GM10266 (cell line): ENCODE data around the gene STX1B.

Experiments
- DNase-seq: peaks from one replicate; pipeline ENCODE4 v3.0.0; 2012; ENCODE audit errors: extremely low spot score
- CTCF ChIP-seq: IDR thresholded peaks from 2 replicates; pipeline ENCODE4 v1.5.1; 2012; ENCODE audit warnings: mild to moderate bottlenecking, low read depth; ENCODE audit not compliant: control insufficient read depth, insufficient read depth; ENCODE audit errors: missing control alignments

STX1B gene

GRCh38 chr16:30972872-30973271, 37.6 kb downstream of the STX1B start:
- no peak for DNase-seq
- TF ChIP-seq CTCF: no peak

- no peak for TF ChIP-seq CTCF
- DNase-seq: no peak
Measured at GRCh38 chr16:30971298-30971697, 39.1 kb downstream of the STX1B start.

- no peak for TF ChIP-seq CTCF
- no peak for DNase-seq
Measured at GRCh38 chr16:30969246-30969842, 41.1 kb downstream of the STX1B start.

DNA sequence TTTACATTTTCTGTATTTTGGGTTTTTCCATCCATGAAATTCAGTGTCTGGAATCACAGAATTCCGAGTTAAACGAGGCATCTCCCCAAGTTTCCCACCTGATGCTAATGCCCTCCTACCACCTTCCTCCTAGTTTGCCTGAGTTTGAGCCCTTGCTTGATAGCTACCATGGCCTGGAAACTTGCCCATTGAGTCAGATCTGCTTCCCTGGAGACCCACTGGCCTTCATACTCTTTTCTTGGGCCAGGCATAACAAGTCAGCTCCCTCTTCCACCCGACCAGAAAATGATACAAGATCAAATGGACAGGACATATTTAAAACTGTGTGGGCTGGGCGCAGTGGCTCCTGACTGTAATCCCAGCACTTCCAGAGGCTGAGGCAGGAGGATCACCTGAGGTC, 42.6 kb downstream of the STX1B start:
- TF ChIP-seq CTCF: no peak

DNA sequence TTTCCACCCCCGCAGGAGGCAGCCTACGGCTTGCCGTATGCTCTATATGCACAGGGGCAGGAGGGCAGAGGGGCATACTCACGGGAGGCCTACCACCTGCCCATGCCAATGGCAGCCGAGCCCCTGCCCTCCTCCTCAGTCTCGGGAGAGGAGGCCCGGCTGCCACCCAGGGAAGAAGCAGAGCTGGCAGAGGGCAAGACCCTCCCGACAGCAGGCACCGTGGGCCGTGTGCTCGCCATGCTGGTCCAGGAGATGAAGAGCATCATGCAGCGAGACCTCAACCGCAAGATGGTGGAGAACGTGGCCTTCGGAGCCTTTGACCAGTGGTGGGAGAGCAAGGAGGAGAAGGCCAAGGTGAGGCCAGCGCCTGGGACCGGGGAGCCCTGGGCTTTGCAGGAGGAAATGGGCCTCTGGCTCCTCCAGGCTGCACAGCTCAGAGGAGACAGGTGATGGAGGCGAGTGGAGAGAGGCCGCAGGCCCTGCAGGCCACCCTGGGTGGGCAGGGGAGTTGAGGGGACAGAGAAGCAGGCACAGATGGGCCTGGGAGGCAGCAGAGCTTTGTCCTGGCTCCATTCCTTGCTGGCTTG, 44.3 kb downstream of the STX1B start:
- no peak for TF ChIP-seq CTCF
- DNase-seq: no peak

More for the DNA sequence above, 42.6 kb downstream of the STX1B start:
- no peak for DNase-seq

DNA sequence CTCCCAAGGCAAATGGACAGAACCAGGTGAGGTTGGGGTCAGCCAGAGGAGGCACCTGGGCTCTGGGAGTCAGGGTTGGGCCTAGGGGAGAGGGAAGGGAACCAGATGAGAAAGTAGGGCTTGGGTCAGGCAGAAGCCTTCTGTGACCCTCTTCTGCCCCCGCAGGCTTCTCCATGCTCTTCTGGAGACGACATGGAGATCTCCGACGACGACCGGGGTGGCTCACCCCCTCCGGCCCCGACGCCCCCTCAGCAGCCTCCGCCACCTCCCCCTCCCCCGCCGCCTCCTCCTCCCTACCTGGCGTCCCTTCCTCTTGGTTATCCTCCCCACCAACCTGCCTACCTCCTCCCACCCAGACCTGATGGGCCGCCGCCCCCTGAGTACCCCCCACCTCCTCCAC, 45.0 kb downstream of the STX1B start:
- no peak for TF ChIP-seq CTCF
- no peak for DNase-seq

GRCh38 chr16:30964574-30965226, 45.7 kb downstream of the STX1B start:
- no peak for DNase-seq
- no peak for TF ChIP-seq CTCF
